ENCODE data around the gene MAP3K9.

Gene MAP3K9

DNA sequence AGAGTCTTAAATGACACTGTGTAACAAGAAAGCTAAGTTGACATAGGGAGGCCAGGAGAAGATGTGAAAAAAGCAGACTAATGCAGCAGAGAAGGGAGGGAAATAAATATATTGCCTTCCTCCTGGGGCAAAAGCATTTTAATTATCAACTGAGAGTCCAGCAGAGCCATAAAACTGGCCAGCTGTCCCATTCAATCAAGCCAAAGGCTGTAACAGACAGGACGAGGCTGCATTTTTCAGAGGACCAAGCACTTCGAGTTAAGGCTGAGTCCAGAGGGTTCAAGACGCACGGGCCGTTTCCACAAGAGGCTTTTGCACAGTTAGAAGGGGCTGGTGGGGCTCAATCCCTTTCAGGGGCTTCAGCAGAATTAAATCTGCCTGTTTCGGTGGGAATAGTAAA is 20.4 kb downstream of the MAP3K9 start:
- no peak for DNase-seq (ENCODE audit: low read depth)

DNA sequence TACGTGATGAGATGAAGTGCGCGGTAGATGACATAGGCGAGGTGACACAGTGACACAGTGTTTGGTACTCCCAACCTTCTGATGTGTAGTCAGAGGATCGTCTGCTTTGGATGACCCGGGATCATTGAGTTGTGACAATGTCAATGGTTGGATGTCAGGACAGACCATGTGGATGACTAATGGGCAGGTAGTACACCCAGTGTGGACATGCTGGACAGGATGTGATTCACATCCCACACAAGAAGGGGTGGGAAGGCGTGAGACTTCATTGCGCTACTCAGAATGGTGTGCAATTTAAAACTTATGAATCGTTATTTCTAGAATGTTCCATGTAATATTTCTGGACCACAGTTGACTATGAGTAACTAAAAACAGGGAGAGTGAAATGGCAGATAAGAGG is 23.8 kb downstream of the MAP3K9 start:
- no peak for DNase-seq (ENCODE audit: low read depth)

DNA sequence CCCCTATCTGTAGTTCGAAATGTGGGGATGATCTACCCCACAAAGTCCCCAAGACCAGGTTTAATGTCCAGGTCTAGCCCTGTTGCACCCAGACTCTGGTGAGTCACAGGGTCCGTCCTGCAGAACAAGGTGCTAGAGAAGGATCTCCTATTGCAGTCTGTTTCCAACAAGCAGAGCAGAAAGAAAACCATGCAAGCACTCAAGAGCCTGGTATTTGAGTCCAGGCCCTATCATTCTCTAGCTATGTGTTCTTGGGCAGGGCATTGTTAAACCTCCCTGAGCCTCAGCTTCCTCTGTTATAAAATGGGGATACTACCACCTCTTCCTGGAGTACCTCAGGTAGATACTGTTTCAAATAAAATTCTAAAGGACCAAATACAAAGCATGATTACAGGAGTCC is 24.4 kb downstream of the MAP3K9 start:
- no peak for DNase-seq (ENCODE audit: low read depth)

DNA sequence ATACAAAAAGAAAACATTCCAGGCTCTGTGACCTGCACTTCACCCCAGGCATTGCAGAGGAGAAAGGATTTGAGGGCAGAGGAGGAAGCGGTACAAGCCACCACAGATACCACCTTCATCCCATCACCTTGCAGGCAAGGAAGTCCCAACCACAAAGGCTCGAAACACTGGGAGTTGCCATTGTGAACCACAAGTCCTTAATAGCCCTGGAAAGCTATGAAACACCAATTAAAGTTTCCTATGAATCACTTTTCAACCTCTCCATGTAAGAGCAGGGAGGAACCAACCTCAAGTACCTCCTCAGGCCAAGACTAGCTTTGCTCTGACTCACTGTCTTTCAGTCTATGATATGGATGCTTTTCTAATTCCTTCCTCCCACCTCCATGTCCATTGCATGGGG is 27.0 kb downstream of the MAP3K9 start:
- no peak for DNase-seq (ENCODE audit: low read depth)

DNA sequence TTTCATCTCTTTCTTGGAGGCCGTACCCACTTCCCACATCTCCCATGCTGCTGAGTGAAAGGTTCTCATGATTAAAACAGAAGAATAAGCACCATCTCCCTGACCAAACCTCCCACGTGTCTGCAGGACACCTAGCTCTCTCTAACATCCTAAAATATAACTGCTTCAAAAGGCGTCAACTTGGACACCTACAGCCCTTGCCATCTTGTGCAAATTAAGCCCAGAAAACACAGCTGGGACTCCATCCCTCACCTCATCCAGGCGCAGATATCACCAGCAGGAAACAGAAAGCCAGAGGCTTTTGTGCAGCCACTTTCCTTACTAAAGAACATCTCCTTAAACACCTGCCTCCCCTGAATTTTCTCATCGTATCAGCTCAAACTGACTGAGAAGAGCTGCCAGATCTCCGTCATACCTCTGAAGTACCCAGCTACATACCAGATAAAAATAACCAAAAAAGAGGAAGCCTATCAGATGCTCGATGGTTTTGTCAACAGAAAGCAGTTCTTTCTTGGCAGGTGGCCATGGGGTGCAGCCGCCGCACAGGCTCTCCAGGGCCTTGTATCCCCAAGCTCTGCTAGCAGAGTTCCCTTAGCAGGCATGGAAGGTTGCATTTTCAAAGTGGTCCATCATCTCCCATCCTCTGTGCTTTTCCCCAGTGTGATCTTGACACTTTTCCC is 28.8 kb downstream of the MAP3K9 start:
- no peak for DNase-seq (ENCODE audit: low read depth)

DNA sequence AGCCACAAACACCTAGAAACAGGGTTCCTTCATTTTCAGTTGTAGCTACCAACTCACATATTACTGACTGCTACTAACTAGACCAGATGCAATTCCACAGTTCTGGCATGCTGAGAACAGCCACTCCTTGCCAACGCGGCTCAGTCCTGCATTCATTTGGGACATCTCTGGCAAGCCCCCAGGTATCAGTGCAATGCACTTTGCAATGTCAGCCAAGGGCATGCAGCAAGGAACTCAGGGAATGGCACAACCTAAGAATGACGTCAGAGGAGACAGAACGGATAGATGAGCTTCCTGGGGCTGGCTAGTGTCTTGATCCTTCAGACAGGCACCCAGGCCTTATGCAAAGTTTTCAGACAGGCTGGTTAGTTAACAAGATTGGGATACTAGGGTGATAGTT is 29.6 kb downstream of the MAP3K9 start:
- DNase-seq (ENCODE audit: low read depth), result no peak

DNA sequence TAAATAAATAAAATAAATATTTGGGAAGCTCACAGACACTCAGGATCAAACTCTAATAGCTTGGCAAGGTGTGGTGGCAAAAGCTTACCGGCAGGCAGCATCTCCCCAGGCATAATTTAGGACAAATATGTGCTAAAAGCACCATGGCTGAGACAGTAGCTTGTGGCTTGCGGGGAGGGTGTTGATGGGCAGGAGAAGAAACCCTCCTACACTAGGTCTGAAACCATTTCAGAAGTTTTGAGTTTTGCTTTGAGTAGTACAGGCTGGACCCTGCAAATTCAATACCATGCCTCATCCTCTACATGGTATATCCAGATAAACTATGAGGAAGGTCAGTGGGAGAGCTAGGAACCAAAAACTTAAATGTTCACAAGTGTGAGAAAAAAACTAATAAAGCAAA is 33.1 kb downstream of the MAP3K9 start:
- DNase-seq (ENCODE audit: low read depth), result no peak

DNA sequence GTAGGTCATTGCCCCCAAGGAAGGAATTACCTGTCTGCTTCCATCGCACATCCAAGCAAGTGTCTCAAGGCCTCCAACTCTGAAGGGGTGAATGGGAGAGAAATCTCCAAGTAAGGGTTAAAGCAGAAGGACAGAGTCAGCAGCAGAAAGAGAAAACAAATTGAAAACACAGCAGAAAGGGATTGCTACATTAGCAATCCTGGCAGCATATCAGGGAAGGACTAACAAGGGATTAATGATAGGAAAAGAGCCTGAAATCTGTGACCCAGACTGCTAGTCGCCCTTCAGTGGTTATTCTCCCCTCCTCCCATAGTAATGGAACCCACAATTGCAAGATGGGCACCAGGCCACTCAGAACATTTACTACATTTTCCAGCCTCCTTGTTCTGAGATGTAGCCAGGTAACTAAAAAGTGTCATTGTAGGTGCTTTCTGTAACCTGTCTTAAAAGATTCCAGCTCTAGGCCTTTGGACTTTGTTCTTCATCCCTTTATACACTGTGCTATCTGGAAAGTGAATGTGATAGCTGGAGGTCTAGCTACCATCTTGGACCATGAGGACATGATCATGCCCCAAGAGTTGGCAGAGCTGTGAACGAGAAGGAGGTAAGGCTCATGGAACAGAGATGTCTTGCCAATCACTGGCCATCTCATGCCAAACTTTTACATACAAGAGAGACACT is 36.0 kb downstream of the MAP3K9 start:
- DNase-seq (ENCODE audit: low read depth), result no peak

DNA sequence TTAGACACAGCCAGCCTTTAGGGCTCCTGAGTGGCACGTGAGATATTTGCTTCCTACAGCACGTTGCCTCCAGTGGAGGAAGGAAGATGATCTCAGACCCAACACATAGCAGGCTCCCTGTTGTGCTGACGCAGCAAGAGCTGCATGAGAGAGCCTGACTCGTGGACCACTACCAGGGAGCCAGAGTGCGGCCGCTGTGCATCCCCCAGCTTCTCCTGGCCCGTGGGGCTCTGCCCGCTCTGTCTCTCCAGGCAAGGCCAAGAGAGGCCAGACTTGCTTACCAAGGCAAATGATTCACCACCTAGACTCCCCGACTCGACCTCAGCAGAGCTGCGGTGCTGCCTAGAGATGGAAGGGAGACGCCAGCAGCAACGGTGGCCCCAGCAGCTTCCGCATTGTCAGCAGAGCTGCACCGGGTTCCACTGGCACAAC is 37.5 kb downstream of the MAP3K9 start:
- DNase-seq (ENCODE audit: low read depth), result no peak

DNA sequence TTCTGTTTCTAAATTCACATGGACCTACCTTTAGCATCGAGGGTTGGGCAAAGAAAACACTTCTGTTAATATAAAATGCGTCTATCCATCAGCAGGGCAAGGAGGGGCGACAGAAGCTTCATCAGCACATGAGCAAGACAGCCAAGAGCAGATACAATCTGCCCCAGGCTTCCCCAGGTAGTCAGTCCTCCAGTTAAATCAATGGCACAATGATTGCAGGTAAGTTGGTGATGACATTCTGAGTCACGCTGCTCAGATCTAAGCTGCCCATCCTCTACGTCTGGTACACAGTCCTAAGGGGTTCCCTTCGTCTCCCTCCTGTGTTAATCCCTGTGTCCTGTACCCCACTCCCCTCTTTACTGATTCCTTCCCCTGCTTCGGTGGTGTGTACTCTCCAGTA is 38.8 kb downstream of the MAP3K9 start:
- DNase-seq (ENCODE audit: low read depth), result no peak

DNA sequence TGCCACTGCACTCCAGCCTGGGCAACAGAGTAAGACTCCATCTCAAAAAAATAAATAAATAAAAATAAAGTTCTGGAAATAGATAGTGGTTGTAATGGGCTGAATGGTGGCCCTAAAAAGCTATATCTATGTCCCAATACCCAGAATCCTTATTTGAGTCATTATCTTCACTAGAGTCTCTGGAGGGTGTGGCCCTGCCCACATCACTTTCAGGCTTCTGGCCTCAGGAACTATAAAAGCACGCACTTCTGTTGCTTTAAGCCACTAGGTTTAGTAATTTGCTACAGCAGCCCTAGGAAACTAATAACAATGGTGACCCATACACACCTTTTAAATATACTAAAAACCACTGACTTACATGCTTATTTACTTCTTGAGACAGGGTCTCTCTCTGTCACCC is 49.9 kb downstream of the MAP3K9 start:
- no peak for DNase-seq (ENCODE audit: low read depth)

DNA sequence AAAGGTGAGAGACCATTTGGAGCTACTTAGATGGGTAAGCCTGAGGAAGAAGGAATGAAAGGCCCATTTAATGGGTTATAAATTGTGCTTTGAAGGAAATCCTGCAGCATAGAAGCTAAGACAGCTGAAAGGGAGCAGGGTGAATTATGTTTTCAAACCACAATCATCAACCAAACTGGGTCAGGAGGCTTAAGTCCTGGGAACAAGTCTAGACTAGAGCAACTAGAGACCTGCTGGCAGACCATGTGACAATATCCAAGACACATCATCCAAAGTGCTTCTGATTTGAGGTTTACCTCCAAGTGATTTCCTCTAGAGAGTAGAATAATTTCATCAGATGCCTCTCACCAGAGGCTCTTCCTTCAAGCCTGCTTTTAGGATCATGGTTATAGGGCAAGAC is 53.7 kb downstream of the MAP3K9 start:
- no peak for DNase-seq (ENCODE audit: low read depth)

DNA sequence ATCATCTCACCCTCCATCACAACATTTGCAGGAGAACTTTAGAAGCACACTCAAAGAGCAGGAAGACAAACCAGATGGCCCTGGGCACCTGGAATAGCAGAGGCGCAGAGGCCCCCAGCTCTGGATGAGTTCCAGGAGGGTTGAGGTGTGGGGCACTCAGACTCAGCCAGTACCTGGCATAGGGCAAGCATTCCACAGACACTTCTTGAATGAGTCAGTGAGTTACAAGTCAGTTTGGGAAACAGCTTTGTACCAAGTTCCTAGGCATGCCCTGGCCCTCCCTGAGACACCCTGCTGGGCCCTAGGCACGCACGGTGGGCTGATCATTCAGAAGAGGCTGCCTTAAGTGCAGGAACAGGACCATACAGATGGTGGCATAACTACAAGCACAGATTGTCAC is 54.3 kb downstream of the MAP3K9 start:
- DNase-seq (ENCODE audit: low read depth), result no peak

DNA sequence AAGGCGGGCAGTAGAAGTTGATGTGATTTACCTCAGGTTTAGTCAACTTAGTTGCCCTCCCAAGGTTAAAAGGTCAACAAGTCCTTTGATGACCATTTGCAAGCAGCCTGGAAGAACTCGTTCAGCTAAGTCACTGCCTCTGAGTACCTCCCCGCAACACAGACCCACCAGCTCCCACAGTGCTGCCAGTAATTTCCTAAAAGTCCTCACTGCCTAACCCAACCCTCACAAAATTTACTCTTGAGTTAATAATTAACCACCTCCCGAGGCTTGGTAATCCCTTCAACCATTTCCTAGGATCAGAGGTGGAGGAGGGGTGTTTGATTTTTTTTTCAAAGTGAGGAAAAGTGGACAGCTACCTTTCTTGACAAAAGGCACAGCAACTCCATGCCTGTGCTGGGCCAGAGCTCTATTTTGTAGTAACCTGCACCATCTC is 55.8 kb downstream of the MAP3K9 start:
- no peak for DNase-seq (ENCODE audit: low read depth)

DNA sequence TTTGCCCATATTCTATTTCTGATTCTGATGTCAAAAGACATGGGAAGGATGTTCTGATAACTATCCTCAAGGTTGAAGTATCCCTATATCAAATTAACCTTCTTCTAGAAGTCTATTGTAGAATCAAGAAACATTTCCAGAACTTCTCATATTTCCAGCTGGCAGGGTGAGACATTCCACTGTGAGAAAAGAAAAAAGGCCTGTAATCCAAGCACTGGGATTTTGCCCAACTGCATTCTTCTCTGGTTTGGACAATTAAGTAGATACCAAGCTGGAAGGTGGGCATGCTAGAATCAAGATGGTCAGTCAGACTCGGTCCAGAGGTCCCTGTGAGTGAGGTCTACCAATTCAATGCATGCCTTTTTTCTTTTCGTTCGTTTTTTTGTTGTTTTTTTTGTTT is 60.9 kb downstream of the MAP3K9 start:
- DNase-seq (ENCODE audit: low read depth), result no peak

DNA sequence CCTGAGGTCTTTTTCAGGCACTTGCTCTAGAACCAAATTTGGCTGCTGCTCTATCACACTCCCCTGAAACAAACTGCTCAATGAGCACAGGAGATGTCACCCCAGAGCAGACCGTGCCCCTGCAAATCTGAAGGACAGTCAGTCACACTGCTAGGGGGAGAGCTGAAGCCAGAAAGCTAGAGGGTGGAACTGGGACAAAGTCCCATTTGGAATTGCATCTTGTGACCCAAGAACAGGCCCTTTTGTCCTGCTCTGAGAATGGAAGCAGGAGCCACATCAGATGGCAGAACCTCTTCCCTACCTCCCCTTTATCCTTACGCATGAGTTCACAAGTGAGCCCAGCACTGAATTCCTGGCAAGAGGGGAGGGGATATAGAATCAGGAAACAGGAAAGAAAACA is 64.7 kb downstream of the MAP3K9 start:
- DNase-seq (ENCODE audit: low read depth), result no peak

DNA sequence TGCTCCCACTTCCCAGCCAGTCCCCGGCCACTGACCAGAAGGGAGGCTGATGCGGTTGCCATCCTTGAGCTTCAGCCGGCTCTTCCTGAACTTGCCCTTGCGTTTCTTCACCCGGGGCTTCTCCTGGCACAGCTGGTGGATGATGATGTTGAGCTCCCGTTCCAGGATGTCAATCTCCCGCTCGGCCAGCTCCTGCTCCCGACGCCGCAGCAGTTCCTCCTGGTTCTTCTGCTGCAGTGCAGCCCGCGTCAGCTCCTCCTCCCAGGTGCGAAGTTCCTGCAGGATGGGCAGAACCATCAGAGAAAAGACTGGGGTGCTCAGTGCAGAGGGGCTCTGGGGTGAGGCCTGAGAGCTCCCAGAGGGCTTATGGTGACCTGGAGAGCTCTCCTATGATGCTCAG is 67.0 kb downstream of the MAP3K9 start:
- DNase-seq (ENCODE audit: low read depth), result no peak

DNA sequence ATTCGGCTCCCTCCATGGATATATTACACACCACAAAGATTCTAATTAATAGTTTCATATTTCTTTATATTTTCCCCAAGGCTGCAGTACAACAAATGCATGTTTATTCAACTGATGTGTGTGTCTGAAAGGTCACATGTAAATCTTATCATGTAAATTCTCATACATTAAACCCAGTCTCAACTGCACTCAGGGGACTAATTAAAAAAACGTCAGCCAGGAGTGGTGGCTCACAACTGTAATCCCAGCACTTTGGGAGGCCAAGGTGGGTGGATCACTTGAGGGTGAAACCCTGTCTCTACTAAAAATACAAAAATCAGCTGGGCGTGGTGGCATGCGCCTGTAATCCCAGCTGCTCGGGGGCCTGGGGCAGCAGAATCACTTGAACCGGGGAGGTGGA is 67.8 kb downstream of the MAP3K9 start:
- no peak for DNase-seq (ENCODE audit: low read depth)

DNA sequence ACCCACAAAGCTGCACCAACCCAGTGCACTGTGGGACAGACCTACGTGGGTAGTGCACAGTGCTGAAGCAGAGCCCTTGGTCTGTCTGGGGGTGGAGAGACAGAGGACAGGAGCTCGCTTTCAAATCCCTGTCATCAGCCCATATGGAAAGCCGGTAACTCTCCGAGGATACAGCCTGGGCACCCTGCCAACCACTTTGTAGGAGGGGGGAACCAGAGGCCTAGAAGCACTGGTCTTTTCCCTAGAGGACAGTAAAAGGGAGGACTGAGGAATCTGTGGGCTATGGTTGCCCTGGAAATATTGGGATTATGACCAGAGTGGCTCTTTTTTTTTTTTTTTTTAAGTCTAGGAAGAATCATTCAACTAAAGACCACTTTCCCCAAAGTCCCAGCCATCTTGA is 74.3 kb downstream of the MAP3K9 start:
- DNase-seq (ENCODE audit: low read depth), result no peak

DNA sequence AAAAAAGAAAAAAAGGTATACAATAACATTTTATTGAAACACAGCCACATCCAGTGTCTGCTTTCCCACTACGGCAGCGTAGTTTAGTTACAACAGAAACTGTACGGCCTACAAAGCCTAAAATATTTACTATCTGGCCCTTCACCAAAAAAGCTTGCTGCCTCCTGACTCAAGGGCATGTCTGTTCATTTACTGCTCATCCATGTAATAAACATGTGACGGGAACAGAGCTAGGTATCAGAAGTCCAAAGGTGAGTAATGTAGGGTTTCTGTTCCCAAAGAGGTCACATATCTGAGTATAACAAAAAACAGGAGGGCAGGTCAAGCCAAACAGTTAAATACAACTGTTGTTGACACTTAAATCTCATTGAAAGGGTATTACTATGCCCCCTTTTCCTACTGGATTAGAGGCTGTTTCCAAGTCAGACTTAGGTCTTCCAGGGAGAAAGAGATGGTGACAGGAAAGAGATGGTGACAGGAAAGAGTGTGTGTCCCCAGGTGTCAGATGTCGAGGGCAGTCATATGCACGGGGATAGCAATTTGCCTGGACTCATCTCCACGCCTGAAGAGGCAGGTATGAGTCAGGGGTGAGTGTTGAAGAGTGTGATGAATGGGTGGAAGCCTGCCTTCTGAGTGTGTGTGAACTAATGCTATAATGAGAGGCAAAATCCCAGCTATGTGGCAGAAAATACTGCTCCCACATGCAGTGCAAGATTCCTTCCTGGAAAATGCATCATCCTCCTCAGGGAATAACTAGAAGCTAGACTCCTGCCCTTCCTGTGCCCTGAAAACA is 77.7 kb downstream of the MAP3K9 start:
- DNase-seq (ENCODE audit: low read depth), result no peak

DNA sequence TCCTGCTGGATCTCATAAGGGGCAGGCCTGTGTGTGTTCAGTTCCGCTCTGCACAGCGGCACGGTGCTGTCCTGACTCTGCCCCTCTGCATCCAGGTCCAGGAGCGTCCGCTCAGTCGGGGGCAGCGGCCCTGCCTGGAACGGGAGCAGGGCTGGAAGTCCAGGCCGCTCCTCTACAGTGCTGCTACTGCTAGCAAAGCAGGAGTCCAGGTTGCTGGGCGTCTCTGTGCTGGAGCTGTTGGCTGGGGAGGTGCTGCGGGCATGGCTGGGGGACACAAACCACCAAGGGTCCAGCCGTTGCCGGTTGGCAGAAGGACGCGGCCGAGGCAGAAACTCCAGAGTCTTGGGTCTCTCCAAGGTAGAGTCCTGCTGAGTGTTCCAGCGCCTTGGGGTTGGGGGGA is 78.9 kb downstream of the MAP3K9 start:
- no peak for DNase-seq (ENCODE audit: low read depth)

DNA sequence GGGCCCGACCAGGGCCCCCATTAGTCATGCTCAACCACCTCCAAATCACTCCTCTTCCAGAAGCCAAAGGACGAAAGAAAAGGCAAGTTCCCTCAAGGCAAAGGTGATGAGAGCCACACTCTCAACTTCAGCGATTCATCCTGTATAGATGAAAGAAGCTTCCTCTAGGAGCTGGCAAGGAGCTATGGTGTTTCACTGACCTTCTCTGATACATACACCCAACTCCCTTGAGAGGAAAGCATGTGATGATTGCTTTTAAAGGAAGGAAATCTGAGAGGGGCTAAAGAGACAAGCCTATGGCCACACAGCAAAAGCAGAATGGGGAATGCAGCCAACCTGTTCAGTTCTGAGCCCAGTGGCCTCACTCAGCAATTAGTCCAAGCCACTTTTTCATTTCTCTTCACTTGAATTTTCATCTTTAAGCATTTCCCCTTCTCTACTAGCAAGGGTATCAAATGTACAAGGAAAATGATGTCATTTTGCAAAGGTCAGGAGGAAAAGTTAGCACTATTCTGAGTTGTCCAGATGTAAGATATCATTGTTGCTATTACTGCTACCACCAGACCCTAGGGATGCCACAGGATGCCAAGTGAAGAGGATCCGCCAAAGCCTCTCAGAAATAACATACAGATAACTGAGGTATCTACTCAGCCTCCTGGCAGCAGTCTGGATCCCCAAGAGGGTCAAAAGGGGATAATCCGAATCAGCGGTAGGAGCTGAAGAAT is 82.5 kb downstream of the MAP3K9 start:
- no peak for DNase-seq (ENCODE audit: low read depth)

DNA sequence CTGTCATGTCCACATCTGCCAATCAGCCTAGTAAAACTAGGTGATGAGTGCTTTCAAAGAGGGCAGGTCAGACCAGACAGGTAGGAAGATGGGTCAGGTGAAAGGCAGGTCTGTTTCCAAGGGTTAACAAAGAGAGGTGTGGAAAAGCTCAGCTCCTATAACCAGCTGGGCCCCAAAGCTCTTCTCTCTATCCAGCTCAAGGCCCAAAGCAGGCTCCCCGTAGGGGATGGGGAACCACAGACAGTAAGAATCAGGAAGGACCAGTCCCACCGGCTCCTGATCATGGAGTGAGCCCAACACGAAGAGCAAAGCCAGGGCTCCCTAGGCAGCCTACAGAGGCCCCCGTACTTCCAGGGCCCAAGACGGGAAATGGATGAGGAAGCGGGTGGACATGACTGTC is 84.4 kb downstream of the MAP3K9 start:
- DNase-seq (ENCODE audit: low read depth), result no peak

Measured in stimulated activated CD8-positive, alpha-beta memory T cell treated with anti-CD3 and anti-CD28 coated beads, Interleukin-4, amount 100 ng/mL, for 24 hours (primary cell).